Dedifferentiated amniotic fluid mesenchymal stem cell (primary cell): Measurements from ENCODE around the gene CRYBG1.

Experiments used
- DNase-seq: peaks from one replicate; pipeline ENCODE4 v3.0.0-alpha.2; 2016; ENCODE audit errors: extremely low spot score

CRYBG1 gene

GRCh38 chr6:106608080-106608668, 247.7 kb downstream of the CRYBG1 start:
- no peak for DNase-seq

- no peak for DNase-seq
These were observed 249.2 kb downstream of the CRYBG1 start for GRCh38 chr6:106609699-106610098.

- no peak for DNase-seq
These were observed 250.5 kb downstream of the CRYBG1 start for GRCh38 chr6:106611030-106611429.

GRCh38 chr6:106612671-106613416, 252.3 kb downstream of the CRYBG1 start:
- no peak for DNase-seq

- no peak for DNase-seq
These were observed 253.1 kb downstream of the CRYBG1 start for GRCh38 chr6:106613590-106613989.

GRCh38 chr6:106614166-106614565, 253.6 kb downstream of the CRYBG1 start:
- DNase-seq = no peak

GRCh38 chr6:106614592-106615257, 254.2 kb downstream of the CRYBG1 start:
- no peak for DNase-seq

GRCh38 chr6:106617302-106617701, 256.8 kb downstream of the CRYBG1 start:
- no peak for DNase-seq

GRCh38 chr6:106617857-106618256, 257.3 kb downstream of the CRYBG1 start:
- DNase-seq = no peak

GRCh38 chr6:106618324-106618723, 257.8 kb downstream of the CRYBG1 start:
- no peak for DNase-seq

GRCh38 chr6:106619223-106619622, 258.7 kb downstream of the CRYBG1 start:
- DNase-seq = no peak

GRCh38 chr6:106620931-106621672, 260.6 kb downstream of the CRYBG1 start:
- DNase-seq = no peak
